8988T (cell line): ENCODE results near the gene OBP2B.
"Not testable (repeated sequence)": the region's sequence is repeated elsewhere in the genome, so short reads cannot be mapped to it uniquely, and the experiment has no call there.

ENCODE experiments used
- DNase-seq: peaks from one replicate; pipeline ENCODE4 v3.0.0; 2011

The OBP2B gene

DNA sequence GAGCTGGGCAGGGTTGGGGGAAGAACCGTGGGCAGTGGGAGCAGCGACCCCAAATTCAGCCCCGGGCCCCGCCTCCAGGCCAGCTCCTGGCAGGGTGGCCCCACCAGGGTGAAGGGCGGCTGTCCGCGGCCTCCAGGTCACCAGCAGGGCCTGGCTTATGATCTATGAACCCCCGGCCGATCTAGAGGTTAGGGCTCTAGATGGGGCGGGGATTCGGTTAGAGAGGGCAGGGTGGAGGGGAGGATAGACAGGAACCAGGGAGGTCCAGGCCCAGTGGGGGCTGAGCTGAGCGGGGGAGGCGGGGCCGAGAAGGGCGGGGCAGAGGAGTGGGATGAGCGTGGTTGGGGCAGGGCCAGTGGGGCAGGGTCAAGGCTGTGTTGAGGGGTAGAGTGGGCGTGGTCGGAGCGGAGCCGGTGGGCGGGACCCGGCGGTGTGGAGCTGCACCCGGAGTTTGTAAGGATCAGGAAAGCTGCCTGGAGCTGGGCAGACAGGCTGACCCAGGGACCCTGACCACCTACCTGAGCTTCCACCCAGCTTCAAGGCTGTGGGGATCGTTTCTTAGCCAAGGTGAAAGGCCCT is 29.3 kb upstream of the OBP2B start:
- peak; percentile 89 for DNase-seq

- no peak for DNase-seq
Observed at GRCh38 chr9:133237035-133237731, 28.1 kb upstream of the OBP2B start.

DNA sequence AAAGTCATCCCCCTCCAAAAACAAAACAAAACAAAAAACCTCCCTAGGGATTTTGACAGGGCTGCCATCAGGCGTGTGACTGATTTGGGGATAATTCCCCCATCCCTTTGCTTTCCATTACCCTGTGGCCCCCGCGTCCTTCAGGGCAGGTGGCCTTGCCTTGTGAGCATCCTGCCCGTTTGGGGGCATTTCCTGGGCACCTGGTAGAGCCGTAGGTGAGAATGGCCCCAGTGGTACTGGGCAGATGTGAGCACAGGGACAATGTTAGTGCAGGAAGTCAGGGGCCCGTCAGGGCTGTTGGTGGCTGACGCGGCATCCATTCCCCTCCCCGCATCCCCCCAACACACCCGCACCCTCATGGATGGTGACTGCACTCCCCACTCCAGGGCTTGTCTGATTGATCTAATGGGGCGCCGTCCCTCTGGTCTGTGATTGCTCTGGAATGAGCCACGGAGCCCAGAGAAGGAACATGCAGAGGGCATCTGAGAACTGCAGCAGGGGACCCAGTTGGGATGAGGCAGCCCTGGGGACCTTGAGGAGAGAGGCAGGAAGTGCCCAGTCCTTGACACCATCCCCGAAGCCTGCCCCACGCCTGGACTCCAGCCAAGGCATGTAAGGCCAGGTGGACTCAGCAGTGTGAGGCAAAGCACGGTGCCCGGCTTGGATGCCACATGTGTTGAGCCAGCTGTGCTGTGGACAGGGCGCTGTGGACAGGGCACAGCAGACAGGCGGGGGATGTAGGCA is 27.4 kb upstream of the OBP2B start:
- not testable (repeated sequence) for DNase-seq

DNA sequence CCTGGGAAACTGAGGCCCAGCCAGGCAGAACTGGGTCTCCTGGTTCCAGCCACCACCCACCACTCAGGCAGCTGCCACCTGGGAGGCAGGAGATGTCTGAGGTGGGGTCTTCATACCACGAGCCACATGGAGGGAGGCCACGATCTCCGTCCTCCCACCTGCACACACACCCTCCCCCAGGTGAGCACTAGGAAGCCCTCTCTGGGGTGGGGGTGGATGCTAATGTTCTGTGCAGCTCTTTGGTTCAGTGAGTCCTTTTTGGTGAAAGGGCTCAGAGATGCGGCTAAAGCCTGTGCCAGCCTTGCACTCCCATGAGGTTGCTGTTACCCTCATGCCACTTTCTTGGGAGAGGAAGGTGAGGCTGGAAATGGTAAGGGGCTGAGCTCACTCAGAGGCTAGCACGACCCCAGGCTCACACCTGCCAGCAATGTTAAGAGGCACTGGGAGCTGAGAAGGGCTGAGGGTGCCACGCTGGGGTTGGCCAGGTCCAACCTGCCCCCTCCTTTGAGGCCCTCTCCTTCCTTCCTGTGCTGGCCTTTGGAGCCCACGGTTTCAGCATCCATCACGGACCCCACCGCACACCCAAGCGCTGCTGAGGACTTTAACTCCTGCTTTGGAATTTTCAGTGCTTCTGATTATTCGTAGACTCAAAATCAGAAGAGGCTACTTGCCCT is 26.6 kb upstream of the OBP2B start:
- DNase-seq = no peak

GRCh38 chr9:133234577-133235322 is 25.7 kb upstream of the OBP2B start:
- no peak for DNase-seq

DNA sequence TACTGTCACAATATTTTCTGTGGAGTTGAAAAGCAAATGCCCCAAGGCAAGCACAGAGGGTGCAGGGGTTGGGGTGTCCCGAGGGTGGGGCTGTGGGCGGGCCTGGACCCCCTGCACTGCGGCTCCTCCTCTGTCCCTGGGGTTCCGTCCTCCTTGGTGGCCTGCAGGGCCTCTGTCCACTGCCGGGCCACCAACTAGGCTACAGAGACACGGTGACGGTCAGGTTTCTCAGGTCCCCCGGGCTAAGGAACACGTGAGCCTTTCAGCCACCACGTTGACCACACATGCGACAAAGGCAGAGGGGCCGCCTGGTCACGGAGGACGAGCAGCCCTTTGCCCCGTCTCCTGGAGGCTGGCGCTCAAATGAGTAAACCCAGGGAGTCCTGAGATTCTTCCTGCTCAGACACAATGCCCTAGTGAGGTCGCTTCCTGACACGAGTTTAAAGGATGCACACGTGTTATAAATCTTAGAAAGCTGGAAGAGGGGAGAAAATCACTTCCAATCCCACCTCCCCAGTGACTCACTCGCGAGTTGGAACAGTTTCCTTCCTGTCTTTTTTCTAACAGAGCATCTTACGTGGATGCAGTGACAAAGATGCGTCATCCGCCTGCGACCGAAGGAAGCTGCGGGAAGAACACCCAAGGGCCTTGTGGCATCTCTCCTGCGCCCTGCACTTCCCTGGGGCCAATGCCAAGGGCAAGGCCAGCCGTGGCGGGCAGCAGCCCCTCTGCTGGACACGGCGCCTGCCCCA is 24.8 kb upstream of the OBP2B start:
- no peak for DNase-seq

- not testable (repeated sequence) for DNase-seq
Observed at GRCh38 chr9:133231934-133232568, 23.0 kb upstream of the OBP2B start.

GRCh38 chr9:133230514-133230913 is 21.5 kb upstream of the OBP2B start:
- DNase-seq = not testable (repeated sequence)

GRCh38 chr9:133230093-133230492 is 21.0 kb upstream of the OBP2B start:
- DNase-seq = no peak

GRCh38 chr9:133228474-133229193 is 19.6 kb upstream of the OBP2B start:
- DNase-seq = not testable (repeated sequence)

DNA sequence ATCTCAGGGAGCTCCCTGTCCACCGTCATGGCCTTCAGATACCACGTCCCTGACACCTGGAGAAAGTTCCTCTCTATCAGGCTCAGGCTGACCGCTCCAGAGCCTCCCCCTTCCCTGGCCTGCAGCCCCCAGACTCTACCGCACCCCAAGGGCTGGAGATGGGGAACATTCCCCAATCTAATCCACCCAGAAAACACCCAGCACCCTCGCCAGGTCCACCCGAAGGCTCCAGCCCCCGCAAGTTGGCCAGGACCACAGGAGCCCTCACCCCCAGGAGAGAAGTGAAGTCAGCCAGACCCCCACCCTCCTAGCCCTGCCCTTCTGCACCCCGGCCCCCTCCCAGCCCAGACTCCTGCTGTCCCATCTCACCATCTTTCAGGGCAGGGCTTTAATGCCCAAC is 18.9 kb upstream of the OBP2B start:
- not testable (repeated sequence) for DNase-seq

DNA sequence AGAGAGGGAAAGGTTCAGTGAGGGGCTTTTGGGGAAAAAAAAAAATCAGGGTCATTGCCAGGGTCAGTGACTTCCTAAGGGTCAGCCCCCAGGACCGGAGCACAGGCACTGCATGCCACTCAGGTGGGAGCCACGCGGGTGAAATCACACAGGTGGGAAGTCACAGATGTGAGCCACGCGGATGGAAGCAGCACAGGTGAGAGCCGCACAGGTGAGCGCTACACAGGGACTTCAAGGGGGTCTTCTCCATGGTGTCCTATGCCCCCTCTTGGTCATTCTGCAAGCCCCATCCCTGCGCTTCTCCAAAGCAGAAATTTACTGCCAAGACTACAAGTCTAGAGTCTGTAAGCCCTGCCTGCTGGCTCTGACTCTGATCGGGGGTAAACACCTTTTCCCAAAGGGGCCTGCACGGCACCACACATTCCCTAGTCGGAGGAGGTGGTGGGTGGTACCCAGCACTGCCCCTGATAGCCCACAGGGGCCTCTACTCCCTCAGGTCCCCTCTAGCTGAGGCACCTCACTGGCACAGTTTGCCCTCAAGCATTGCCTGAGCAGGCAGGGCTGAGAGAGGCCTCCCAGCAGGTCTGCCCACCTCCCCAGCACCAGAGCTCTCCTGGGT is 18.3 kb upstream of the OBP2B start:
- no peak for DNase-seq

DNA sequence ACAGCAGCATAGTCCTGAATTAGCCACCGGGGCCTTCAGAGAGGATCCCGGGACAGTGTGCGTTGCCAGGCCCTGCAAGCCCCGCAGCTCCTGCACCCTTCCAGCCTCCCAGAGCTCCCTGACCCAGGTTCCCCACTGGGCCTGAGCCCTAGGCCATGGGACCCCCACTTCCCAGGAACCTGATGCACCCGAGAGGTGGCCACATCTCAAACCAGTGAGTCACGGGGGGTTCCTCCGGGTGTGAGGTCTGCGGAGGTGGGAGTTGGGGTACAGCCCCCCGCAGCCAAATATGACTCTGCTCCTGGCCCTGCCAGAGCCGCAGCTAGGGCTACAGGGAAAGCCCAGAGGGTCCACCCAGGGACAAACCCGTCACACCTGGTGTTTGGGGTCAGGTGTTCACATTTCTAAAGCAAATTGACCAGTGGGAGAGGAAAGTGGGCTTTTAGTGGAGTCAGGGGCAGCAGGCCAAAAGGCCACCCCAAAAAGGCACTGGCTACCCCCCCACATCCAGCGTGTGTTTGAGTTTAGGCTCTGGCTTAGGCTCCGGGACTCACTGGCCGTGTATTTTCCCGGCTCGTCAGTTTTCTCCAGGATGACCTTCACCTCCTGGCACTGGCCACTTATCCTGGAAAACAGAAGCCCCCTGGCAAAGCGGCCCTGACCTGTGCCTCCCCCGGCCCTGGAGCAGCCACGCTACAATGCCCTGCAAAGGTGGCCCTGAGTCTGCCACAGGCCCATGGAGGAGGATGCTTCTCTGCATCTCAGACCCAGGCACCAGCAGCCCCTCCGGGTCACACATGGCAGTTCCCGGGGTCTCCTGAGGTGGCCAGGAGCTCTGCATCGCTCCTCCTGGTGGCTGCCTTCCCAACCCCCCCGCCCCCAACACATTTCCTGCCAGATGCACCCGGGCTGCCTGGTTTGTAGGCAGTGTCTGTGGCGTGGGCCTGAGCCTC is 17.4 kb upstream of the OBP2B start:
- DNase-seq = no peak

GRCh38 chr9:133225171-133226011 is 16.3 kb upstream of the OBP2B start:
- DNase-seq = no peak

- no peak for DNase-seq
Observed at GRCh38 chr9:133224762-133225161, 15.7 kb upstream of the OBP2B start.

DNA sequence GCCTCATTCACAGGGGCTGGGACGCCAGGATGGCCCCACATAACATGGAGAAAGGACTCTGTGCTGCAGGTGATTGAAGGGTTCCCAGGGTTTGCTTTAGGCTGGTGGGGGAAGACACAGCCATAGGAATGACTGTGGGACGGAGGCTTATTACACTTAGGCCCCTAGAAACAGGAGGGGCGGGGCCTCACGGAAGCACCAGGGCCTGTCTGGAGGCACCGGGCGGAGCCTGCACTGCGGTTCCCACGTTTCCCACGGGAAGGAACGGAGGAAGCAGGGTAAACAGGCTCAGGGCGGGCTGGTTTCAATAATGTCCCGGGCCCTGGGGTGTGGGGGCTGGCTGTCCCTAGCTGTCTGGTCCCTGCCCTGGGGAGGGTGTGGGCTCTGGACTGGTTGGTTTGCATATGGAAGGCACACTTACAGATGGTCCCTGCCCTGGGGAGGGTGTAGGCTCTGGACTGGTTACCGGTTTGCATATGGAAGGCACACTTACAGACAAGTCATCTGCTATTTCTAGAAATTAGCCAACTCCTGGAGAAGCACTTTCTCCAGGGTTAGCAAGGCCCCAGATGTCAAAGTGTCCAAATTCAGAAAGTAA is 14.2 kb upstream of the OBP2B start:
- DNase-seq = not testable (repeated sequence)

DNA sequence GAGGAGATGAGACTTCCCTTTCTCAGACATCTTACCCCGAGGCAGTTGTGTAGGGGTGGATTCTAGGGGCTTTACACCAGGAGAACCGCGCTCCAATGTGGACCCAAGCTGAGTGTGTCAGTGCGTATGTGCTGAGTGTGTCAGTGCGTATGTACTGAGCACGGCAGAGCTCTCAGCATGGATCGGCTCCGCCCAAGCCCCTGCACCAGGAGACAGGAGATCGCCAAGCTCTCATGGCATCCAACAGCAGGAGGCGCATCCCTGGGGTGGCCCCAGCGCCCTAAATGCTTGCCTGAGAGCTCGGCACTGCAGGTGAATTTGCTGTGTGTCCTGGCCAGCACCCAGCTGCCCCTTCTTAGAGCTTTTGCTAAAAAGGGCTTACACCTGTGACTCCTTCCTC is 12.9 kb upstream of the OBP2B start:
- DNase-seq = not testable (repeated sequence)
